Measurements from ENCODE around the gene DAZAP1. TPM values are rescaled to one million over a fixed set of nuclear protein-coding genes. Genes with fewer than 3 reads are reported as not detected.

Gene DAZAP1
- total and polyA plus RNA-seq, 4 donors = 5.4 to 45.0 (median 29.7) TPM

- no peak for TF ChIP-seq RAD21 (IDR thresholded peaks at IDR 0.05)
- TF ChIP-seq MAX (IDR thresholded peaks at IDR 0.05) = peak; percentile 72
- no peak for TF ChIP-seq REST (IDR thresholded peaks at IDR 0.05)
These were observed 33.7 kb upstream of the DAZAP1 start (continued) for GRCh38 chr19:1373534-1374249.

GRCh38 chr19:1374250-1374577 is 33.2 kb upstream of the DAZAP1 start:
- peak overlapping the region; percentile 78 to 96 for H3K27ac ChIP-seq (ENCODE audit: low read depth in 1 of 2, low read length in 2 of 2)
- no peak for DNase-seq (ENCODE audit: low spot score)
- H3K9ac ChIP-seq (ENCODE audit: low read depth in 1 of 2, low read length in 2 of 2) = peak overlapping the region in 1 of 2 donors; percentile 19
- H3K9me3 ChIP-seq (ENCODE audit: control insufficient read depth in 4 of 4, low read length in 3 of 4) = no peaks in the 10 kb centered on the region
- peaks cover 8 to 25% (median 19%) of the 10 kb centered on the region in 4 donors for H3K4me1 ChIP-seq (ENCODE audit: control insufficient read depth in 4 of 4, insufficient read depth in 4 of 4, low read length in 3 of 4)
- peaks cover 5 to 31% (median 10%) of the 10 kb centered on the region in 4 donors for H3K36me3 ChIP-seq (ENCODE audit: control insufficient read depth in 4 of 4, insufficient read depth in 3 of 4, low read depth in 1 of 4, low read length in 3 of 4)
- no peaks in the 10 kb centered on the region for H3K27me3 ChIP-seq (ENCODE audit: control insufficient read depth in 4 of 4, insufficient read depth in 4 of 4, low read length in 3 of 4)
- H3K4me3 ChIP-seq (ENCODE audit: low read depth in 1 of 3, low read length in 3 of 3) = no peak overlapping the region
- WGBS = 46% methylated on average over 12 of the region's 12 CpGs
- TF ChIP-seq ATF3 (IDR thresholded peaks at IDR 0.05) = peak; percentile 59
- no peak for TF ChIP-seq CTCF (IDR thresholded peaks at IDR 0.05; ENCODE audit: low read depth, low read length, missing input control)
- TF ChIP-seq HNF4A (conservative IDR thresholded peaks at IDR 0.05) = peak in 1 of 2 donors; percentile 36
- peak; percentile 45 for TF ChIP-seq NR2F2 (IDR thresholded peaks at IDR 0.05)
- no peak for TF ChIP-seq GABPA (IDR thresholded peaks at IDR 0.05 in 1 of 2, conservative IDR thresholded peaks at IDR 0.05 in 1 of 2)
- no peak for TF ChIP-seq HNF4G (IDR thresholded peaks at IDR 0.05)
- no peak for TF ChIP-seq RAD21 (IDR thresholded peaks at IDR 0.05)

GRCh38 chr19:1376415-1376805 is 31.0 kb upstream of the DAZAP1 start:
- Histone ChIP-seq H3K4me3 (ENCODE audit: low read depth in 1 of 3, low read length in 3 of 3) (no peak overlapping the region), H3K27ac (ENCODE audit: low read depth in 1 of 2, low read length in 2 of 2) (no peak overlapping the region), H3K27me3 (ENCODE audit: control insufficient read depth in 4 of 4, insufficient read depth in 4 of 4, low read length in 3 of 4) (no peaks in the 10 kb centered on the region), H3K4me1 (ENCODE audit: control insufficient read depth in 4 of 4, insufficient read depth in 4 of 4, low read length in 3 of 4) (peaks cover 8 to 28% (median 19%) of the 10 kb centered on the region in 4 donors), H3K9me3 (ENCODE audit: control insufficient read depth in 4 of 4, low read length in 3 of 4) (no peaks in the 10 kb centered on the region), H3K36me3 (ENCODE audit: control insufficient read depth in 4 of 4, insufficient read depth in 3 of 4, low read depth in 1 of 4, low read length in 3 of 4) (peaks cover 3 to 12% (median 6%) of the 10 kb centered on the region in 4 donors), H3K9ac (ENCODE audit: low read depth in 1 of 2, low read length in 2 of 2) (no peak overlapping the region)
- TF ChIP-seq SP1 (IDR thresholded peaks at IDR 0.05) = no peak
- TF ChIP-seq RAD21 (IDR thresholded peaks at IDR 0.05) = no peak
- TF ChIP-seq FOXA2 (IDR thresholded peaks at IDR 0.05) = no peak
- TF ChIP-seq EGR1 (IDR thresholded peaks at IDR 0.05; ENCODE audit: low read depth in 2 of 2) = no peak
- TF ChIP-seq YY1 (IDR thresholded peaks at IDR 0.05) = no peak
- DNase-seq (ENCODE audit: low spot score) = no peak
- 96% methylated on average over 17 of the region's 17 CpGs for WGBS
